SK-N-SH treated with all-trans-retinoic acid at 6 μM for 48 hours (cell line): ENCODE measurements around the gene ZNF391.

Experiments
- ARNTL ChIP-seq: fragments of 450-650 bp; formaldehyde crosslinking; IDR thresholded peaks from 2 replicates; pipeline ENCODE4 v1.5.0; 2020; ENCODE audit warnings: low read depth, mild to moderate bottlenecking, moderate library complexity, borderline replicate concordance
- ISL1 ChIP-seq: fragments of 250-450 bp; sonication (Bioruptor Pico); IDR thresholded peaks from 2 replicates; pipeline ENCODE4 v2.1.2; 2022; ENCODE audit warnings: mild to moderate bottlenecking, moderate library complexity
- PATZ1 ChIP-seq: fragments of 250-450 bp; sonication (Bioruptor Pico); IDR thresholded peaks from 2 replicates; pipeline ENCODE4 v1.8.0; 2020; ENCODE audit warnings: mild to moderate bottlenecking, moderate library complexity, borderline replicate concordance
- POU6F1 ChIP-seq: fragments of 250-450 bp; sonication (Bioruptor Pico); IDR thresholded peaks from 2 replicates; pipeline ENCODE4 v1.8.0; 2021; ENCODE audit warnings: low read depth, mild to moderate bottlenecking, moderate library complexity, borderline replicate concordance
- TSHZ2 ChIP-seq: fragments of 250-450 bp; sonication (Bioruptor Pico); IDR thresholded peaks from 2 replicates; pipeline ENCODE4 v1.5.0; 2020; ENCODE audit warnings: mild to moderate bottlenecking, moderate library complexity
- ZC3H10 ChIP-seq: fragments of 250-450 bp; sonication (Bioruptor Pico); IDR thresholded peaks from 2 replicates; pipeline ENCODE4 v1.5.1; 2021; ENCODE audit warnings: mild to moderate bottlenecking, moderate library complexity
- ZNF70 ChIP-seq: fragments of 450-650 bp; formaldehyde crosslinking; IDR thresholded peaks from 2 replicates; pipeline ENCODE4 v1.5.0; 2020; ENCODE audit warnings: mild to moderate bottlenecking, moderate library complexity

- no peak for TF ChIP-seq ARNTL
- TF ChIP-seq POU6F1 (CRISPR knock-in tag): no peak
- TF ChIP-seq PATZ1 (CRISPR knock-in tag): no peak
- TF ChIP-seq TSHZ2 (CRISPR knock-in tag): no peak
- no peak for TF ChIP-seq ISL1 (CRISPR knock-in tag)
- no peak for TF ChIP-seq ZNF70 (CRISPR knock-in tag)
- no peak for TF ChIP-seq ZC3H10 (CRISPR knock-in tag)
Measured at GRCh38 chr6:27448456-27448855, 59.9 kb downstream of the ZNF391 start.
